RWPE1 (cell line): ENCODE measurements around the gene SLC24A3.

ENCODE experiments used
- CTCF ChIA-PET: fragments of 350-600 bp; sonication (Branson Sonifier 250); formaldehyde crosslinking; extraction: SDS; loops from one replicate; lab custom pipeline; 2021; lab: Yijun Ruan, JAX
- POLR2A ChIA-PET: fragments of 400-600 bp; formaldehyde crosslinking; extraction: SDS; loops from one replicate; lab custom pipeline; 2020; ENCODE audit warnings: antibody characterized with exemption; ENCODE audit not compliant: low non-redundant PET; lab: Yijun Ruan, JAX
- DNase-seq: peaks from one replicate; pipeline ENCODE4 v3.0.0; 2012; ENCODE audit warnings: low spot score
- H3K27ac ChIP-seq: fragments of 450-650 bp; 2 replicates; pipeline ENCODE4 v1.5.1; 2017
- CTCF ChIP-seq: fragments of 450-650 bp; conservative IDR thresholded peaks from 2 replicates; pipeline ENCODE4 v1.5.1; 2017; ENCODE audit warnings: low read depth, mild to moderate bottlenecking

The SLC24A3 gene

GRCh38 chr20:19301843-19302242 is 89.4 kb downstream of the SLC24A3 start:
- POLR2A ChIA-PET, result no interaction called here
- DNase-seq, result no peak
- H3K27ac ChIP-seq, result no peak overlapping the region
- no peak for TF ChIP-seq CTCF
- CTCF ChIA-PET, result interaction anchor here (0.5 to 0.6 kb wide), 2 partner anchors 12 to 397 kb away, joined by 3 to 4 read pairs; no protein-coding TSS in a partner anchor

- H3K27ac ChIP-seq, result no peak overlapping the region
- TF ChIP-seq CTCF, result no peak
- ChIA-PET CTCF (interaction anchor here (0.5 kb wide), 1 partner anchor 13 kb away, joined by 4 read pairs; no protein-coding TSS in a partner anchor), POLR2A (no interaction called here)
- no peak for DNase-seq
These were observed 90.3 kb downstream of the SLC24A3 start for GRCh38 chr20:19302714-19303113.

GRCh38 chr20:19304389-19304788 is 91.9 kb downstream of the SLC24A3 start:
- ChIA-PET CTCF (interaction anchor here (0.6 kb wide), 1 partner anchor 779 kb away, joined by 3 read pairs; no protein-coding TSS in a partner anchor), POLR2A (no interaction called here)
- H3K27ac ChIP-seq, result no peak overlapping the region
- TF ChIP-seq CTCF, result no peak
- DNase-seq, result no peak

- TF ChIP-seq CTCF, result no peak
- CTCF ChIA-PET, result no interaction called here
- POLR2A ChIA-PET, result no interaction called here
- no peak for DNase-seq
- no peak overlapping the region for H3K27ac ChIP-seq
These were observed 92.5 kb downstream of the SLC24A3 start for GRCh38 chr20:19304886-19305415.

GRCh38 chr20:19308146-19308545 is 95.7 kb downstream of the SLC24A3 start:
- CTCF ChIA-PET, result no interaction called here

GRCh38 chr20:19310541-19310940 is 98.1 kb downstream of the SLC24A3 start:
- DNase-seq, result no peak
- CTCF ChIA-PET, result interaction anchor here (0.6 to 1.0 kb wide), 2 partner anchors 15 to 24 kb away, joined by 3 to 5 read pairs; no protein-coding TSS in a partner anchor
- POLR2A ChIA-PET, result no interaction called here
- TF ChIP-seq CTCF, result no peak
- no peak overlapping the region for H3K27ac ChIP-seq

More at GRCh38 chr20:19308146-19308545, 95.7 kb downstream of the SLC24A3 start:
- no peak for DNase-seq
- H3K27ac ChIP-seq, result no peak overlapping the region
- POLR2A ChIA-PET, result no interaction called here
- no peak for TF ChIP-seq CTCF
